Type B pancreatic cell (in vitro differentiated cells): ENCODE data around the gene MPEG1. TPM values are rescaled to one million over a fixed set of nuclear protein-coding genes. Genes with fewer than 3 reads are reported as not detected.
A peak's percentile ranks its signal among the peaks of the same experiment; 100 is the strongest.

ENCODE experiments used
- DNase-seq: peaks from one replicate; pipeline ENCODE4 v3.0.0; 2021; ENCODE audit warnings: mixed read lengths; ENCODE audit not compliant: unreplicated experiment; ENCODE audit errors: extremely low spot score
- H3K27ac Mint-ChIP-seq: 2 replicates; pipeline ENCODE4 v1.8.0; 2021; ENCODE audit warnings: mild to moderate bottlenecking, mixed read lengths
- H3K27me3 Mint-ChIP-seq: 2 replicates; pipeline ENCODE4 v1.8.0; 2021; ENCODE audit warnings: mixed read lengths
- H3K36me3 Mint-ChIP-seq: 2 replicates; pipeline ENCODE4 v1.8.0; 2021; ENCODE audit warnings: mixed read lengths
- H3K4me1 Mint-ChIP-seq: one replicate; pipeline ENCODE4 v1.8.0; 2021; ENCODE audit warnings: mixed read lengths; ENCODE audit not compliant: unreplicated experiment
- H3K4me3 Mint-ChIP-seq: 2 replicates; pipeline ENCODE4 v1.8.0; 2021; ENCODE audit warnings: mild to moderate bottlenecking, mixed read lengths
- H3K9me3 Mint-ChIP-seq: 2 replicates; pipeline ENCODE4 v1.8.0; 2021; ENCODE audit warnings: mixed read lengths
- CTCF ChIP-seq: fragments of 200-600 bp; sonication (generic); conservative IDR thresholded peaks from 2 replicates; pipeline ENCODE4 v1.5.0; 2021; ENCODE audit warnings: antibody characterized with exemption, mild to moderate bottlenecking
- total RNA-seq: library from RNA; stranded (reverse); gene quantifications from 2 replicates; pipeline ENCODE4 v1.2.1, GENCODE V29; 2021; ENCODE audit warnings: low replicate concordance

Gene MPEG1
- total RNA-seq, 1 donor from 2014 or later: not detected

GRCh38 chr11:59184691-59185339 lies 27.9 kb downstream of the MPEG1 start:
- H3K4me1 Mint-ChIP-seq: peaks cover 37% of the 10 kb centered on the region

GRCh38 chr11:59183771-59184170 lies 29.0 kb downstream of the MPEG1 start:
- TF ChIP-seq CTCF: no peak
- no peaks in the 10 kb centered on the region for H3K27me3 Mint-ChIP-seq
- H3K9me3 Mint-ChIP-seq: no peaks in the 10 kb centered on the region
- H3K4me3 Mint-ChIP-seq: no peak overlapping the region
- DNase-seq: no peak
- H3K4me1 Mint-ChIP-seq: peaks cover 40% of the 10 kb centered on the region
- no peak overlapping the region for H3K27ac Mint-ChIP-seq
- H3K36me3 Mint-ChIP-seq: peaks cover 37% of the 10 kb centered on the region

More at GRCh38 chr11:59184691-59185339, 27.9 kb downstream of the MPEG1 start:
- TF ChIP-seq CTCF: no peak
- H3K27ac Mint-ChIP-seq: peak overlapping the region; percentile 97
- H3K4me3 Mint-ChIP-seq: peak overlapping the region; percentile 70
- DNase-seq: no peak
- H3K36me3 Mint-ChIP-seq: peaks cover 43% of the 10 kb centered on the region
- H3K27me3 Mint-ChIP-seq: no peaks in the 10 kb centered on the region
- H3K9me3 Mint-ChIP-seq: no peaks in the 10 kb centered on the region

GRCh38 chr11:59182457-59183151 lies 30.1 kb downstream of the MPEG1 start:
- no peak overlapping the region for H3K4me3 Mint-ChIP-seq
- H3K9me3 Mint-ChIP-seq: no peaks in the 10 kb centered on the region
- no peak for DNase-seq
- H3K27ac Mint-ChIP-seq: no peak overlapping the region
- H3K4me1 Mint-ChIP-seq: peaks cover 51% of the 10 kb centered on the region
- TF ChIP-seq CTCF: peak; percentile 51
- H3K36me3 Mint-ChIP-seq: peaks cover 39% of the 10 kb centered on the region
- no peaks in the 10 kb centered on the region for H3K27me3 Mint-ChIP-seq

GRCh38 chr11:59181746-59182456 lies 30.8 kb downstream of the MPEG1 start:
- peaks cover 50% of the 10 kb centered on the region for H3K4me1 Mint-ChIP-seq
- no peak for DNase-seq
- no peak overlapping the region for H3K4me3 Mint-ChIP-seq
- peaks cover 46% of the 10 kb centered on the region for H3K36me3 Mint-ChIP-seq
- H3K27me3 Mint-ChIP-seq: no peaks in the 10 kb centered on the region
- H3K27ac Mint-ChIP-seq: no peak overlapping the region
- no peak for TF ChIP-seq CTCF
- no peaks in the 10 kb centered on the region for H3K9me3 Mint-ChIP-seq

GRCh38 chr11:59180907-59181306 lies 31.8 kb downstream of the MPEG1 start:
- no peak for DNase-seq
- Mint-ChIP-seq H3K27me3 (no peaks in the 10 kb centered on the region), H3K4me1 (peaks cover 41% of the 10 kb centered on the region), H3K9me3 (no peaks in the 10 kb centered on the region), H3K36me3 (peaks cover 43% of the 10 kb centered on the region), H3K27ac (peak overlapping the region; percentile 18), H3K4me3 (no peak overlapping the region)
- no peak for TF ChIP-seq CTCF
